CD4-positive, alpha-beta T cell treated with Interferon alpha-2 for 1 hour (primary cell): ENCODE results near the gene ATP1A4.
"Not testable (repeated sequence)": the region's sequence is repeated elsewhere in the genome, so short reads cannot be mapped to it uniquely, and the experiment has no call there.

ENCODE experiments used
- DNase-seq, 2 donors: peaks; one replicate each; pipeline ENCODE4 v3.0.0-alpha.2; 2020 to 2022

ATP1A4 gene

DNA sequence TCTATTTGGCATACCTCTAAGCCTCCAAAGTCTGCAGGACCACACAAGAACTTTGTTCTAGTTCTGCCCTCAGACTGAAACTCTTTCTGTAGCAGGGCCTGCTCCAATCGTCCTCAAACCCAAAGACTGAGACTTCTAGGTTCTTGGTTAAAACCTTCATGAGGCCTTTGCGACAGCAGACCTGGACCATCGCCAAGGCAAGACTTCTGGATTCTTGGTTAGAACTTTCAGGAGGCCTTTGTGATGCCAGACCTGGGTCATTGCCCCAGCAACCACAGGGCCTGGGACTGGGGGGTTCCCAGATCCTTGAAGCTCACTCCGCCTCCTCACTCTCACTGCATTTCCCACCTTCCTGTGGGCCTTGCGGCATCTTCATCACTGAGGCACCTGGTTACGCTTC is at the start of gene ATP1A4:
Gene ATP1A4 (plus strand): TSS at position 301 of the 400 bp plus-strand sequence. CDS start 438 bp downstream, outside the sequence.
- DNase-seq: no peak

DNA sequence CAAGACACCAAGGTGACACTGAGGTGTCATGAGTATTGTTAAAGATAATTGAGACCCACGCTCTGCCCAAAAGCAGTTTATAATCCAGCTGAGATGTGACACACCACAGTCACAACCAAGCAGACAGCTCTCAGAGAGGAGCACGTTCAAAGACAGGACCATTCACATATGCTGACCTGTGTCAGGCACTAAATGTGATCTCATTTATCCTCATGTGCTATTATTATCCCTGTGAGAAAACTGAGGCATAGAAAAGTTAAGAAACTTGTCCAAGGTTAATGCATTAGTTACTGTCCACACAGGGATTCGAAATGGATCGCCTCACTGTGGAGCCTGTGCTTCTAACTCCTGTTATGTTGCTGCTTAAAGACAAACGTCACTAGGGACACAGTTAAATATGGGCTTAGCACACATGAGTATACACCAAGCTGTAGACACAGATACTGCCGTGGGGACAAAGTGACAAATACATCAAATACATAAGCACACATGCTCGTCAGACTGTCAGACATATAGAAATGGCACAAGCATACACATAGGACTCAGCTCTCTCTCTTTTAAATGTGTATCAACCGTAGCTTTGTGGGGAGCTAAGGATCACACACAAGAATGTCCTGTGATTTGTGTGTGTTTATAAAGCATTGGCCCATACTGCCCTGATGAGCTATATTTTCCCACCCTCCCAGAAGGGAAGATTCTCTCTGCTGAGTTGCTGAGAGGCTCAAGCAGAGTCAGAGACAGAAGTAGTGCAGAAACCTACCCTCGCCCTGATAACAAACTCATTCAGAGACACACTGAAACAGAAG is 49.5 kb upstream of the ATP1A4 start:
- DNase-seq: no peak

DNA sequence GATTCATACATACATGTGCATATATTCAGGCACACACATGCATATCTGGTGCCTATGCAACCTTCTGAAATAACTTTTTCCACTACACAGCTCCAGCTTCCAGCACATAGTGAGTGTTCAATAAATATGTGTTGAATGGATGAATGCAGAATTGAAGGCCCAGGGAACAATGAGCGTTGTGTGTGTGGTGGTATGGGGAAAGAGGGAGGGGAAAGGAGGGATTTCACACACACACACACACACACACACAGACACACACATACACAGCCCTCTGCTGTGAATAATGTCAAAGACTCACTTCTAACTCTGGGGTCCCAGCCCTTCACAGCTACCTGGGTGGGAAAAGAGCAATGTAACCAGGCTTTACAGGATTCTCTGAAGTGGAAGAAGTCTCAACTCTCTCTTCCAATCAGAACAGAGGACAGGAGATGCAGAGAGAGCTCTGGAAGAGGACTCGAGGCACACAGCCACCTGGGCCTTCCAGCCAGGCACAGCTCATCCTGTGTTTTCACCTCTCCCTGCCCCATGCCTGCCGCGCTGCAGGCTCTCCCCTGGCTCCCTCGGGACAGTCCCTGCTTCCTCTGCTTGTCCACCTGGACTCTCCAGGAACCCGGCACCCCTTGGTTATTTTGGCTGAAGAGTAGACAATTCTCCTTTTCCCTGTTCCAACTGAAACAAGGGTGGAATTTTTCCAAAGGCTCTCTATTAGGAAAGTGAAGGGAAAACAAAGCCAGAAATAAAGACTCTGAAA is 47.6 kb upstream of the ATP1A4 start:
- no peak for DNase-seq

- DNase-seq: no peak
These were observed 46.9 kb upstream of the ATP1A4 start for GRCh38 chr1:160104486-160104885.

DNA sequence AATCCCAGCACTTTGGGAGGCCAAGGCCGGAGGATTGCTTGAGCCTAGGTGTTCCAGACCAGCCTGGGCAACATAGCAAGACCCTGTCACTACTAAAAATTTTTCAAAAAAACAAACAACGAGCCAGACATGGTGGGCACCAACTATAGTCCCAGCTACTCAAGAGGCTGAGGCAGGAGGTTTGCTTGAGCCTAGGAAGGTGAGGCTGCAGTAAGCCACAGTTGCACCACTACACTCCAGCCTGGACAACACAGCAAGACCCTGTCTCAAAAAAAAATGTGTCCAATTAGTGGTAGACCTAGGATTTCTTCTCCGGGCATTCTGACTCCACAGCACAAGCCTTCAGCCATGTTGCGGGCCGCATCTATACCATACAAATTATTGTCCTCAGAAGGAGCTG is 46.2 kb upstream of the ATP1A4 start:
- no peak for DNase-seq

DNA sequence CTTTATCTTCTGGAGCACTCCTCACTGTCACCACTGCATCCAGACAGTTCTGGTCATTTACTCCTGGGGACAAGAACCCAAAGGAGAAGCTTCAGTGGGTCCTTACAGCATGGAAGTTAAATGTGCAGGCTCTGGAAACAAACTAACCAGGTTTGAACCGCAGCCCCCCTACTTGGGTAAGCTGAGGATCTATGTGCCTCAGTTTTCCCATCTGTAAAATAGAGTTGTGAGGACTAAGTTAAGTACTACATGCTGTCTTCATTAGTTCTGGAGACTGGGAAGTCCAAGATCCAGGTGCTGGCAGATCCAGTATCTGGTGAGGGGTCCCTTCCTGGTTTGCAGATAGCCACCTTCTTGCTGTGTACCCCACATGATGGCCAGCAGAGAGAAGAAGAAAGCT is 43.9 kb upstream of the ATP1A4 start:
- no peak for DNase-seq

DNA sequence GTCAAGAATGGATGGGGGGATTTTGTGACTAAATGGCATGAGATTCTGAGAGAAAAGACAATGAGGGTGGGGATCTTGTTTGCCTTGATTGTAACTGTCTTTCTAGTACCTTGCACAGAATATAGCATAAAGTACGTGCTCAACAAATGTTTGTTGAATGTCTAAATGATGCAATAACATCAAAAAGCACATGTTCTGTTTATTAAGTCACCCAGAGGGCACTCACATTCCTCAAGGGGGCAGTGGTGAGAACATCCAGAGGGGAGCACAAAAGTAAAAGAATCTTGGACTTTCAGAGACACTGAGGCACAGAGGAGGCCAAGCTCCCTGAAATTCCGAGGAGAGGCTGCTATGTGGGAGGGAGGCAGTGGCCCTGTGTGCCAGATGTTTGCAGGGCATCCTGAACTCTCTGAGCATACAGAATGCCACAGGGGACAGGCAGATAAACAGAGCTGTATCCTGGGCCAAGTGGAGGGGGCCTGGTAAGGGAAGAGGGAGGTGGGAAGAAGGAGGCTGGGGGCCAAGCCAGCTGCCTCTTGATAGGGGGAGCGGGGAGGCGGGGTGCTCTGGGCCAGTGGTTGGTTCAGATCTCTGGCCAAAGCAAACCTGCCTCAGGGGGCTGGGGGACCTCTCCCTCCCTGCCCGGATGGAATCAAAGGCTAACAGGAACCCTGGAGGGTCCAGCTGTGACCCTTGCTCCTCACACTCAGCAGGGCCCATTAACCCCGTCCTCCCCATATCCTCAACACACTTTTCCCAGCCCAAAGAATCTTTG is 42.3 kb upstream of the ATP1A4 start:
- peak; percentile 47 to 50 for DNase-seq

DNA sequence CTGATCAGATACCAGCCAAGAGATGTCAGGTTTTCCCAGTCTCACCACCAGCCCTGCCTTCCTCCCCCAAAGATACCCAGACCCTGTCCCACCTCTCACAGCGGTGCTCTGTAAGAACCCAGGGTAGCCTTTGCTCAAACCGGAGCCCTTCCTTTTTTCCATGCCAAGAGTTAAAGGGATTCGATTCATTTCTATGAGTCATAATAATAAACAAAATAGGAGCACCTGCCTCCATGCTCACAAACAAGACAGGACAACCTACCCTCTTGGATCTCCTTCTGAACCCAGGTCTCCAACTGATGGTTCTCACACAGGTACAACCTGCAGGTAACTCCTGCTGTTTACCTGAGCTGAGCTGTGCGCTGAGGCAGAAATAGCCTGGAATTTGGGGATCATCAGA is 41.7 kb upstream of the ATP1A4 start:
- DNase-seq: no peak

DNA sequence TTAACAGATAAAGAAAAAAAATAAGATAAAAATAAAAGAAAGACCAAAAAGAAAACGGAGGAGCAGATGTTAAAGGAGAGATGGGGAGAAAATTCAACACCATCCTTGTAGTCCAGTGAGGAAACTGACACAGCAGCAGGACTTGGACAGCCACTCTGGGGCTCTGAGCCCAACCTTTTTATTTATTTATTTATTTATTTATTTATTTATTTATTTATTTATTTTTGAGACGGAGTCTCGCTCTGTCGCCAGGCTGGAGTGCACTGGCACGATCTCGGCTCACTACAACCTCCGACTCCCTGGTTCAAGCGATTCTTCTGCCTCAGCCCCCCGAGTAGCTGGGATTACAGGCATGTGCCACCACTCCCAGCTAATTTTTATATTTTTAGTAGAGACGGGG is 39.9 kb upstream of the ATP1A4 start:
- not testable (repeated sequence) for DNase-seq

GRCh38 chr1:160112357-160112756 is 39.0 kb upstream of the ATP1A4 start:
- DNase-seq: no peak

DNA sequence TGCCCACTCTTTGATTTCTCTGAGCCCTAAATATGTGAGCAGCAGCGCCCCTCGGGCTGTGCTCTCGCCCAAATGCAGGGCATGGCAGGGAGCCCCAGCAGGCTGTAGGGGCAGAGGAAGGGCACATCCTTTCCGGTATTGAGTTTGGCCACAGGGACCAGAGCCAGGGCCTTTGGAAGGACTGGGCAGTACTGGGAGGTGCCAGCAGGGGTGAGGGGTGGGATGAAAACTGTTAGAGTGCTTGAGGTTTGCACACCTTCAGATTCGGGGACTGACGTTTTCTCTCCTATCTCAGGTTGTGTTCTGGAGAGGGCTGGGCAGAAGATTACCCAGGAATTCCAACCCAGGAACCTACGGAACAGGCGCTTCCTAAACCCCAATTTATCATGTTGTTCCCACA is 38.0 kb upstream of the ATP1A4 start:
- DNase-seq: no peak

DNA sequence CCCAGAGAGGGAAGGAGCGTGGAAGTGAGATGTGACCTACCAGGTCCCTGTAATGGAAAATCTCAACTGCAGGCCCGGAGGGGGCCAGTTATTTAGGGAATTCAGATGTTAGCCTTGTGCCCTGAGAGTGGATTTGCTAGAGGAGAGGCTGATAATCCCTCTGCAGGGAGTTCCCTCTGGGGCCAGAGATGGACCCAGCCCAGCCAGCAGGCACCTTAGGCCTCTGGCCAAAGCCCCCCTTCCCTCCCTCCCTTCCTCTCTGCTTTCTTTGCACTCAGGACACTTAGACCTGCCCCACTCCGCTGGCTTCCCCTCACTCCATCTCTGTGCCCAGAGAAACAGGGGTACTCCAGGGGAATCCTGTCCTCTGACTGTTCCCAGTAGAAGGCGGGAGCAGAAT is 37.3 kb upstream of the ATP1A4 start:
- DNase-seq: no peak

- no peak for DNase-seq
These were observed 35.7 kb upstream of the ATP1A4 start, which contains the start of gene ATP1A2 for GRCh38 chr1:160115545-160116282. TSS of gene ATP1A2 (plus strand) at chr1:160115759. CDS start at chr1:160115862, 103 bp downstream.

GRCh38 chr1:160116283-160117147 is 34.9 kb upstream of the ATP1A4 start:
- DNase-seq: no peak

GRCh38 chr1:160117300-160117699 is 34.1 kb upstream of the ATP1A4 start:
- no peak for DNase-seq

- no peak for DNase-seq
These were observed 33.7 kb upstream of the ATP1A4 start for GRCh38 chr1:160117709-160118183.

DNA sequence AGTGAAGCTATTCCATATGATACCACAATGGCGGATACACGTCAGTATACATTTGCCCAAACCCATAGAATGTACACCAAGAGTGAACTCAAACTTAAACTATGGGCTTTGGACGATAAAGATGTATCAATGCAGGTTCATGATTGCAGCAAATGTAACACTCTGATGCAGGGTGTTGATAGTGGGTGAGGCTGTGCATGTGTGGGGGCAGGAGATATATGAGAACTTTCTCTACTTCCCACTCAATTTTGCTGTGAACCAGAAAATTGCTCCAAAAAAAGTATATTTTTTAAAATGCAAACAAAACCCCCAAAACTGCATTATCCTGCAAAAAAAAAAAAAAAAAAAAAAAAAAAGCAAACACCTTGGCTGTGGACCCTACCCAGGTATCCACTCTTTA is 32.5 kb upstream of the ATP1A4 start:
- no peak for DNase-seq

- no peak for DNase-seq
These were observed 30.6 kb upstream of the ATP1A4 start for GRCh38 chr1:160120797-160121196.

- no peak for DNase-seq
These were observed 30.0 kb upstream of the ATP1A4 start for GRCh38 chr1:160121388-160121787.

DNA sequence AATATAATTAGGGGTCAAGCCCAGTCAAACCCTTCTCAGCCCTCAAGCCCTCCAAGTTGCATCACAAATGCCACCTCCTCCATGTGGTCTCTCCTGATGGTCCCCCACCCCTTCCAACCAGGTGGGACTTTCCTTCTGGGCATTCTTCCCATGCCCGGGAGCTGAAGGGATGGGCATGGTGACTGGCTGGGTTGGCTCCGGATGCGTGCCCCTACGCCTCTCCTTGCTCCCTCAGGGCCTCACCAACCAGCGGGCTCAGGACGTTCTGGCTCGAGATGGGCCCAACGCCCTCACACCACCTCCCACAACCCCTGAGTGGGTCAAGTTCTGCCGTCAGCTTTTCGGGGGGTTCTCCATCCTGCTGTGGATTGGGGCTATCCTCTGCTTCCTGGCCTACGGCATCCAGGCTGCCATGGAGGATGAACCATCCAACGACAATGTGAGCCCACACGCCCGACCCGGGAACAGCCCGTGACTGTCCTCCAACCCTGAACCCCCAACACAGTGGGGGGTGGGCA is 28.4 kb upstream of the ATP1A4 start:
- DNase-seq: no peak

- DNase-seq: no peak
These were observed 27.7 kb upstream of the ATP1A4 start for GRCh38 chr1:160123726-160124125.
